HepG2 (cell line): Measurements from ENCODE around the gene WDR20. TPM values are rescaled to one million over a fixed set of nuclear protein-coding genes. Genes with fewer than 3 reads are reported as not detected.

Experiments
- ATAC-seq: fragments of 200-7000 bp; cut with Tn5 transposase; 3 replicates; pipeline ENCODE4 v1.9.1; 2020; ENCODE audit warnings: mild to moderate bottlenecking, moderate library complexity
- BruUV-seq: library from RNA; stranded (reverse); fragments of 400-500 nt; replicated peaks from 2 replicates; lab custom pipeline; 2021; lab: Mats Ljungman, UMichigan
- CTCF ChIA-PET: fragments of 300-600 bp; formaldehyde crosslinking; extraction: SDS; loops from one replicate; lab custom pipeline; 2021; ENCODE audit warnings: low total read pairs, inconsistent platforms, low intra/inter-chr PET ratio; lab: Yijun Ruan, JAX
- POLR2A ChIA-PET: fragments of 350-600 bp; sonication (Branson Sonifier 250); formaldehyde crosslinking; loops from one replicate; lab custom pipeline; 2020; ENCODE audit warnings: antibody characterized with exemption, inconsistent platforms; lab: Yijun Ruan, JAX
- DNase-seq: peaks from one replicate; pipeline ENCODE4 v3.0.0-alpha.2; 2015; ENCODE audit warnings: low spot score
- FAIRE-seq: peaks from 3 replicates; lab custom pipeline; 2011; peaks lifted over from hg19 to GRCh38; lab: Jason Lieb, UNC
- H2AFZ ChIP-seq: one replicate; pipeline ENCODE4 v1.6.1; 2011; ENCODE audit warnings: low read length, inconsistent platforms
- H3K27ac ChIP-seq: fragments of 300-600 bp; 3 replicates; pipeline ENCODE4 v1.8.0; 2011; ENCODE audit warnings: mixed run types, mild to moderate bottlenecking, mixed read lengths, low read length, inconsistent platforms; ENCODE audit not compliant: insufficient read depth; ENCODE audit errors: extremely low read length
- H3K27me3 ChIP-seq, 2 experiments: fragments of 200-600 bp in 1 of 2; 2 replicates in 1 of 2; 3 replicates in 1 of 2; pipeline versions ENCODE4 v1.6.0 to v1.8.0; 2011; ENCODE audit warnings: low read length in 2 of 2, mild to moderate bottlenecking in 2 of 2, moderate library complexity in 2 of 2, inconsistent platforms in 1 of 2; ENCODE audit not compliant: insufficient read depth in 2 of 2, control insufficient read depth in 1 of 2
- H3K36me3 ChIP-seq, 2 experiments: fragments of 200-600 bp in 1 of 2; replicated peaks in 1 of 2; 2 replicates in 1 of 2; 3 replicates in 1 of 2; pipeline versions ENCODE4 v1.5.1 to v1.8.0; 2011; ENCODE audit warnings: low read length in 2 of 2, inconsistent platforms in 1 of 2; ENCODE audit not compliant: insufficient read depth in 2 of 2, control insufficient read depth in 1 of 2
- H3K4me1 ChIP-seq: 2 replicates; pipeline ENCODE4 v1.5.1; 2012; ENCODE audit warnings: low read length, inconsistent platforms; ENCODE audit not compliant: insufficient read depth
- H3K4me2 ChIP-seq: 2 replicates; pipeline ENCODE4 v1.6.0; 2011; ENCODE audit warnings: low read depth, low read length, inconsistent platforms
- H3K4me3 ChIP-seq, 3 experiments: fragments of 200-600 bp in 1 of 3; sonication (generic), shearing (Covaris generic) in 1 of 3; replicated peaks in 1 of 3; 2 replicates each; pipeline ENCODE4 v1.5.1; 2011 to 2016; ENCODE audit warnings: low read length in 3 of 3, inconsistent platforms in 2 of 3, low read depth in 2 of 3, mild to moderate bottlenecking in 2 of 3, control low read depth in 1 of 3, mixed read lengths in 1 of 3; ENCODE audit not compliant: insufficient read depth in 1 of 3
- H3K79me2 ChIP-seq: one replicate; pipeline ENCODE4 v1.6.1; 2011; ENCODE audit warnings: low read length, inconsistent platforms; ENCODE audit not compliant: insufficient read depth
- H3K9ac ChIP-seq: 2 replicates; pipeline ENCODE4 v1.6.0; 2011; ENCODE audit warnings: mild to moderate bottlenecking, low read depth, low read length, inconsistent platforms; ENCODE audit not compliant: insufficient read depth
- H3K9me3 ChIP-seq: 2 replicates; pipeline ENCODE4 v1.5.1; 2012; ENCODE audit warnings: mild to moderate bottlenecking, low read length
- H4K20me1 ChIP-seq: 2 replicates; pipeline ENCODE4 v1.6.0; 2011; ENCODE audit warnings: inconsistent platforms, mild to moderate bottlenecking, low read length, moderate library complexity; ENCODE audit not compliant: insufficient read depth
- BORCS8-MEF2B ChIP-seq: sonication (generic); formaldehyde crosslinking; IDR thresholded peaks from 2 replicates; pipeline ENCODE4 v1.8.0; 2022; ENCODE audit warnings: mild to moderate bottlenecking, missing genetic modification reagents
- CBX5 ChIP-seq: sonication (generic); formaldehyde crosslinking; IDR thresholded peaks from 2 replicates; pipeline ENCODE4 v1.4.0; 2020; ENCODE audit warnings: missing genetic modification reagents, borderline replicate concordance
- CHCHD3 ChIP-seq: sonication (generic); formaldehyde crosslinking; IDR thresholded peaks from 2 replicates; pipeline ENCODE4 v1.8.0; 2022; ENCODE audit warnings: mild to moderate bottlenecking, missing genetic modification reagents, moderate library complexity
- FOXA1 ChIP-seq, 2 experiments: fragments of 450-650 bp in 1 of 2; sonication (generic) in 1 of 2; formaldehyde crosslinking in 1 of 2; IDR thresholded peaks; 2 replicates each; pipeline versions ENCODE4 v1.4.0 to v1.6.1; 2016 to 2020; ENCODE audit warnings: missing genetic modification reagents in 1 of 2
- MAFK ChIP-seq, 2 experiments: IDR thresholded peaks in 1 of 2; conservative IDR thresholded peaks in 1 of 2; 2 replicates each; pipeline ENCODE4 v1.6.1; 2011; ENCODE audit warnings: improper control_type of control experiment in 2 of 2, low read length in 2 of 2
- MIER3 ChIP-seq: IDR thresholded peaks from 2 replicates; pipeline ENCODE4 v1.6.1; 2016; ENCODE audit warnings: missing compliant biosample characterization, borderline replicate concordance
- MXI1 ChIP-seq: IDR thresholded peaks from 3 replicates; pipeline ENCODE4 v1.6.1; 2012; ENCODE audit warnings: low read depth, low read length, inconsistent platforms, borderline replicate concordance
- TGIF2 ChIP-seq: IDR thresholded peaks from 2 replicates; pipeline ENCODE4 v1.6.1; 2016; ENCODE audit warnings: control low read depth, missing compliant biosample characterization
- THAP11 ChIP-seq: IDR thresholded peaks from 2 replicates; pipeline ENCODE4 v1.6.1; 2016; ENCODE audit warnings: missing biosample characterization, missing genetic modification reagents
- ZBTB25 ChIP-seq: IDR thresholded peaks from 2 replicates; pipeline ENCODE4 v1.6.1; 2018; ENCODE audit warnings: missing genetic modification reagents
- ZFP36L2 ChIP-seq: sonication (generic); formaldehyde crosslinking; IDR thresholded peaks from 2 replicates; pipeline ENCODE4 v1.4.0; 2020; ENCODE audit warnings: missing genetic modification reagents
- ZFY ChIP-seq: sonication (generic); formaldehyde crosslinking; IDR thresholded peaks from 2 replicates; pipeline ENCODE4 v1.4.0; 2020; ENCODE audit warnings: missing genetic modification reagents
- ZNF329 ChIP-seq: sonication (generic); formaldehyde crosslinking; IDR thresholded peaks from 2 replicates; pipeline ENCODE4 v1.9.0; 2021; ENCODE audit warnings: low read depth, mild to moderate bottlenecking, missing genetic modification reagents
- ZNF335 ChIP-seq: sonication (generic); formaldehyde crosslinking; IDR thresholded peaks from 2 replicates; pipeline ENCODE4 v1.4.0; 2020; ENCODE audit warnings: missing genetic modification reagents
- ZNF432 ChIP-seq: sonication (generic); formaldehyde crosslinking; IDR thresholded peaks from 2 replicates; pipeline ENCODE4 v1.5.0; 2020; ENCODE audit warnings: missing genetic modification reagents, mild to moderate bottlenecking, borderline replicate concordance
- ZNF766 ChIP-seq: sonication (generic); formaldehyde crosslinking; IDR thresholded peaks from 2 replicates; pipeline ENCODE4 v1.5.0; 2020; ENCODE audit warnings: missing genetic modification reagents, borderline replicate concordance
- ZSCAN5A ChIP-seq: sonication (generic); formaldehyde crosslinking; IDR thresholded peaks from 2 replicates; pipeline ENCODE4 v1.8.0; 2022; ENCODE audit warnings: mild to moderate bottlenecking, missing genetic modification reagents, borderline replicate concordance
- WGBS: methylation state at CpG from one replicate; pipeline ENCODE4 v1.1.6; 2017; ENCODE audit warnings: low lambda C conversion rate; 5-methylcytosine and 5-hydroxymethylcytosine counted together
- in situ Hi-C: cut with HindIII; loops from 2 replicates; pipeline ENCODE4 v1.10.0; 2017; ENCODE audit warnings: low pct_unique_long_range_greater_than_20kb; ENCODE audit not compliant: extremely low pct_ligation_motif_present
- intact Hi-C: fragments of 100-400 bp; cut with micrococcal nuclease; formaldehyde crosslinking; loops from one replicate; pipeline ENCODE4 v1.10.0; 2022; ENCODE audit not compliant: unreplicated experiment
- polyA plus RNA-seq, 8 experiments: library from polyadenylated mRNA; depleted of rRNA in 3 of 8; stranded (reverse) in 7 of 8; unstranded in 1 of 8; fragments of >200 nt; fragmentation: Illumina TruSeq in 4 of 8; extraction: Trizol in 4 of 8; gene quantifications; 2 replicates each; pipeline versions ENCODE4 v1.2.1 to v1.2.3, GENCODE V29; 2011 to 2016; ENCODE audit warnings: low read depth in 4 of 8, missing spikeins in 1 of 8, mixed read lengths in 1 of 8; ENCODE audit not compliant: insufficient read depth in 1 of 8
- total RNA-seq, 5 experiments: library from RNA; depleted of rRNA; stranded (reverse); fragments of >200 nt; fragmentation: Illumina TruSeq; extraction: Trizol; gene quantifications; 2 replicates each; pipeline ENCODE4 v1.2.3, GENCODE V29; 2016; ENCODE audit warnings: low read depth in 1 of 5

WDR20 gene
- total and polyA plus RNA-seq, 2 of the 13 experiments (the other 11 are each of a cell fraction or from before 2014, with no cell fraction given): 10.4 to 23.2 TPM

DNA sequence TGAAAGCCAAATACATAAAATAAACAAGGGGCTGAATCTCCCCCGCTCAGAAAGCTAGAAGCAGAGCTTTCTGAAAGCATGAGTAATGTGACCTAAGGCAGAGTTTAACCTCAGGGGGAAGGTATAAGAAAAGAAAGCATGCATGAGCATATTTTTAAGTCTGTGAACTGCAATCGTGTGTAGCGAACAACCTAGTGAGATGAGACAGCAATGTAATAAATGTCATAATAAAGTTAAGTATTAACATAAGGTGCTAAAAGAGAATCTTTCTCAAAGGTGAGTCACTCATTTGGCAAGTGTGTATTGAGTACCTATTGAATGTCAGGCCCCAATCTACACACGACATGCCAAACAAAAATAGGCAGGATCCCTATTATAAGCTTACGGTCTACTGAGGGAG, 14.2 kb upstream of the WDR20 start (continued):
- TF ChIP-seq FOXA1 (IDR thresholded peaks at IDR 0.05) (no peak), FOXA1 (CRISPR knock-in tag; IDR thresholded peaks at IDR 0.05) (no peak), ZNF766 (CRISPR knock-in tag) (no peak), MXI1 (no peak), BORCS8-MEF2B (CRISPR knock-in tag) (no peak), CBX5 (no peak), ZFY (CRISPR knock-in tag) (no peak), ZFP36L2 (CRISPR knock-in tag) (no peak), THAP11 (no peak), CHCHD3 (no peak), ZNF335 (CRISPR knock-in tag) (no peak), ZBTB25 (no peak)

DNA sequence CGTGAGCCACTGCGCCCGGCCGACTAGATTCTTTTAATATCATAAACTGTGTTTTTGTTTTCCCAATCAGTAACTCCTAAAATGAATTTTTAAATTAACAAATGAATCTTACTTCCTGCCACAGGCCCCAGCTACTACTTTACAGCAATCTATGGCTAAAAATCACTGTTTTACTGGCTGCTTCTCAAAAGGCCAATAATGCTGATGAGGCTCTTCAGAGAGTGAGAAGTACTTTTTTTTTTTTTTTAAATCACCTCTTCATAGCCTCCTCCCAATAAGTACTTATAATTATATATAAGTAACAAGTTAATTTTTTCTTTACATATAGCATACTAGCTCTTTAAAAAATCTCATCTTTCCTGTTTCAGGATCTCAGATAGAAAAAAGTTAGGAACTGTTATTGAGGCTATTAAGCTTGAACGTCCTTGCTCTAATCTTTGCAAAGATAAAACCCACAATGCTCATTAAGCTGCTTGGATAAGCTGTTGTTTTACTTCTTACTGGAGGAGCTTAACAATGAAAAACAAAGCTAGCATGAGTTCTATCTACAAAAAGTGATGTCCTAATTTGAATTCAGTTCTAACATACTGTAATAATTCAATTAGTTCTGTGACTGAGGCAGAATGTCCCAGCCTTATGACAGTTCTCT, 12.8 kb upstream of the WDR20 start:
- no TSS peak for BruUV-seq
- Histone ChIP-seq H3K4me2 (no peak overlapping the region), H3K27me3 (no peaks in the 10 kb centered on the region), H4K20me1 (no peaks in the 10 kb centered on the region), H3K79me2 (no peaks in the 10 kb centered on the region), H3K9ac (no peak overlapping the region), H3K9me3 (no peaks in the 10 kb centered on the region), H3K4me3 (no peak overlapping the region), H3K4me1 (no peaks in the 10 kb centered on the region), H3K36me3 (no peaks in the 10 kb centered on the region), H2AFZ (no peak overlapping the region), H3K27ac (no peak overlapping the region)
- POLR2A ChIA-PET: interaction anchor here (1.8 kb wide), 1 partner anchor 13 kb away, joined by 5 read pairs; the partner anchor contains the start of gene WDR20
- ATAC-seq: no peak
- CTCF ChIA-PET: no interaction called here
- in situ Hi-C loops (no loop called here), intact Hi-C loops (no loop called here)
- WGBS: 93% methylated on average over 5 of the region's 5 CpGs
- DNase-seq: no peak
- no peak for FAIRE-seq
- TF ChIP-seq ZNF329 (no peak), TGIF2 (CRISPR knock-in tag) (no peak), ZNF432 (no peak), MIER3 (CRISPR knock-in tag) (no peak), MAFK (conservative IDR thresholded peaks at IDR 0.05 in 1 of 2, IDR thresholded peaks at IDR 0.05 in 1 of 2; ENCODE audit: low read length in 2 of 2) (peak; percentile 21 to 42; a peak in 2 of 4 replicates), ZSCAN5A (CRISPR knock-in tag) (no peak)
